Gastrocnemius medialis (tissue), 4 donors: Measurements from ENCODE around the gene FRMPD4. TPM values are rescaled to one million over a fixed set of nuclear protein-coding genes. Genes with fewer than 3 reads are reported as not detected.

Experiments used
- ATAC-seq, 2 donors: fragments of 150-250 bp; one replicate each; pipeline ENCODE4 v1.9.1; 2016
- DNase-seq, 2 donors: peaks; one replicate each; pipeline ENCODE4 v3.0.0-alpha.2; 2019
- H3K27ac ChIP-seq, 4 donors: fragments of 200-600 bp; sonication (generic); 1 replicate in 1 of 4; 2 replicates in 3 of 4; pipeline ENCODE4 v1.5.1; 2016 to 2018; ENCODE audit warnings: mild to moderate bottlenecking in 2 of 4, moderate library complexity in 1 of 4
- H3K27me3 ChIP-seq, 3 donors: fragments of 200-600 bp; sonication (generic) in 2 of 3; 1 replicate in 1 of 3; 2 replicates in 2 of 3; pipeline versions ENCODE4 v1.5.1 to v1.6.0; 2016 to 2019; ENCODE audit warnings: mild to moderate bottlenecking in 1 of 3, moderate library complexity in 1 of 3
- H3K36me3 ChIP-seq, 2 donors: fragments of 200-600 bp; sonication (generic) in 1 of 2; one replicate each; pipeline ENCODE4 v1.5.1; 2017 to 2018
- H3K4me1 ChIP-seq, 2 donors: fragments of 200-600 bp; sonication (generic) in 1 of 2; one replicate each; pipeline ENCODE4 v1.5.1; 2016 to 2017; ENCODE audit warnings: mild to moderate bottlenecking in 2 of 2
- H3K4me3 ChIP-seq, 4 donors: fragments of 200-600 bp; sonication (generic) in 3 of 4; 1 replicate in 1 of 4; 2 replicates in 3 of 4; pipeline ENCODE4 v1.5.1; 2016 to 2019; ENCODE audit warnings: mild to moderate bottlenecking in 2 of 4
- H3K9me3 ChIP-seq, 3 donors: fragments of 200-600 bp; sonication (generic) in 2 of 3; 1 replicate in 1 of 3; 2 replicates in 2 of 3; pipeline ENCODE4 v1.5.1; 2016 to 2019
- CTCF ChIP-seq, 5 experiments: fragments of 450-650 bp in 3 of 5; fragments of 200-600 bp in 2 of 5; sonication (generic) in 2 of 5; IDR thresholded peaks in 4 of 5; conservative IDR thresholded peaks in 1 of 5; 1 replicate in 4 of 5; 2 replicates in 1 of 5; pipeline ENCODE4 v1.5.1; 2016 to 2019; ENCODE audit warnings: antibody characterized with exemption in 5 of 5, mild to moderate bottlenecking in 3 of 5, moderate library complexity in 3 of 5
- POLR2A ChIP-seq, 2 donors: fragments of 450-650 bp; IDR thresholded peaks; one replicate each; pipeline ENCODE4 v1.6.1; 2017; ENCODE audit warnings: antibody characterized with exemption in 2 of 2, mild to moderate bottlenecking in 2 of 2, moderate library complexity in 2 of 2
- in situ Hi-C, 4 donors: fragments of 200-750 bp; cut with MboI; loops; one replicate each; pipeline versions ENCODE4 v1.15.0 to v1.8.0; 2017; ENCODE audit warnings: low sequenced_read_pairs in 4 of 4
- intact Hi-C: fragments of 100-400 bp; cut with DNase I; formaldehyde crosslinking; loops from one replicate; pipeline ENCODE4 v1.15.1; 2023; ENCODE audit warnings: low total_unique reads
- total RNA-seq, 4 donors: library from RNA; depleted of rRNA; stranded (reverse); fragments of >200 nt; gene quantifications; one replicate each; pipeline versions ENCODE4 v1.1.0 to v1.2.3, GENCODE V29; 2016

FRMPD4 gene
- total RNA-seq, 4 donors from 2014 or later, result 0.02 TPM; not detected in 3

- DNase-seq (no peak), ATAC-seq (no peak)
- H3K27ac ChIP-seq, result no peak overlapping the region
- intact Hi-C loops, result no loop called here
- no peaks in the 10 kb centered on the region for H3K36me3 ChIP-seq
- no peaks in the 10 kb centered on the region for H3K27me3 ChIP-seq
- no peaks in the 10 kb centered on the region for H3K9me3 ChIP-seq
- H3K4me1 ChIP-seq, result no peaks in the 10 kb centered on the region
- in situ Hi-C loops, result no loop called here
- H3K4me3 ChIP-seq, result no peak overlapping the region
- TF ChIP-seq POLR2A (IDR thresholded peaks at IDR 0.05) (no peak), CTCF (IDR thresholded peaks at IDR 0.05 in 4 of 5, conservative IDR thresholded peaks at IDR 0.05 in 1 of 5) (no peak)
Measured at GRCh38 chrX:12595720-12596119, 457.4 kb downstream of the FRMPD4 start.

- ATAC-seq (no peak), DNase-seq (no peak)
- intact Hi-C loops (no loop called here), in situ Hi-C loops (no loop called here)
- Histone ChIP-seq H3K9me3 (no peaks in the 10 kb centered on the region), H3K4me3 (no peak overlapping the region), H3K36me3 (no peaks in the 10 kb centered on the region), H3K4me1 (no peaks in the 10 kb centered on the region), H3K27ac (no peak overlapping the region), H3K27me3 (no peaks in the 10 kb centered on the region)
- TF ChIP-seq POLR2A (IDR thresholded peaks at IDR 0.05) (no peak), CTCF (IDR thresholded peaks at IDR 0.05 in 4 of 5, conservative IDR thresholded peaks at IDR 0.05 in 1 of 5) (no peak)
Measured at GRCh38 chrX:12610079-12610478, 471.8 kb downstream of the FRMPD4 start.

- Histone ChIP-seq H3K27me3 (no peaks in the 10 kb centered on the region), H3K36me3 (no peaks in the 10 kb centered on the region), H3K9me3 (no peaks in the 10 kb centered on the region), H3K4me3 (no peak overlapping the region), H3K27ac (no peak overlapping the region), H3K4me1 (no peaks in the 10 kb centered on the region)
- in situ Hi-C loops, result no loop called here
- TF ChIP-seq POLR2A (IDR thresholded peaks at IDR 0.05), result no peak
- TF ChIP-seq CTCF (IDR thresholded peaks at IDR 0.05 in 4 of 5, conservative IDR thresholded peaks at IDR 0.05 in 1 of 5), result no peak
- intact Hi-C loops, result no loop called here
- DNase-seq (no peak), ATAC-seq (no peak)
Measured at GRCh38 chrX:12611471-12611870, 473.2 kb downstream of the FRMPD4 start.

GRCh38 chrX:12614266-12614665 is 476.0 kb downstream of the FRMPD4 start:
- no peaks in the 10 kb centered on the region for H3K9me3 ChIP-seq
- H3K27me3 ChIP-seq, result no peaks in the 10 kb centered on the region
- no peaks in the 10 kb centered on the region for H3K36me3 ChIP-seq
- ATAC-seq (no peak), DNase-seq (no peak)
- in situ Hi-C loops (no loop called here), intact Hi-C loops (no loop called here)
- no peak overlapping the region for H3K27ac ChIP-seq
- no peak overlapping the region for H3K4me3 ChIP-seq
- no peaks in the 10 kb centered on the region for H3K4me1 ChIP-seq
- TF ChIP-seq POLR2A (IDR thresholded peaks at IDR 0.05) (no peak), CTCF (IDR thresholded peaks at IDR 0.05 in 4 of 5, conservative IDR thresholded peaks at IDR 0.05 in 1 of 5) (no peak)

- no peaks in the 10 kb centered on the region for H3K4me1 ChIP-seq
- in situ Hi-C loops (no loop called here), intact Hi-C loops (no loop called here)
- H3K4me3 ChIP-seq, result no peak overlapping the region
- DNase-seq, result no peak
- no peak for ATAC-seq
- H3K36me3 ChIP-seq, result no peaks in the 10 kb centered on the region
- H3K27ac ChIP-seq, result no peak overlapping the region
- H3K9me3 ChIP-seq, result no peaks in the 10 kb centered on the region
- TF ChIP-seq POLR2A (IDR thresholded peaks at IDR 0.05) (no peak), CTCF (IDR thresholded peaks at IDR 0.05 in 4 of 5, conservative IDR thresholded peaks at IDR 0.05 in 1 of 5) (no peak)
- H3K27me3 ChIP-seq, result no peaks in the 10 kb centered on the region
Measured at GRCh38 chrX:12615061-12615460, 476.8 kb downstream of the FRMPD4 start.
